ENCODE results near the gene CTDNEP1.

Gene CTDNEP1

DNA sequence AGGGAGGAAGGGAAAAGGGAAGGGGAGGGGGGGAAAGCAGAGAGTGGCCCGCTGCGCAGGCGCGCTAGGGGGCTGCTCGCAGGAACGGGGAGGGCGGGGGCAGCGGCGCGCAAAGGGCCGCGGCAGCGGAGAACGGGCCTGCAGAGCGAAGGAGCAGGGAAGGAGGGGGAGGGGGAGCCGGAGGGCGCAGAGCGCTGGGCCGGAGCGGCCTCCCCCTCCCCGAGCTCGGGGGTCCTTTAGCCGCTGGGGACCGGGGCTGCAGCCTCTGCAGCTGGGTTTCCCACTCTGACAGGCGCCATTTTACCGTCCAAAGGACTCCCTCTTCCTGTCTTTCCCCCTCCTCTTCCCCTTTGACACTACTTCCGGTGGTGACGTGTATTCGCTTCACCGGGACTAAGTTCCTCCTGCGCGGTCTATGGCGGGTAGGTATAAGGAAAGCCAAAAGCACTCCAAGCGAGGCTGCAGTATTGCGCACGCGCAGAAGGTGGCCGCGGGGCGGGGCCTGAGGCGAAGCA is at the start of gene CTDNEP1:
Gene CTDNEP1, minus strand, starts transcription at position 74 of the 515 bp plus-strand sequence. CDS start 438 bp downstream, outside the sequence.
- H3K4me3 ChIP-seq (ENCODE audit: low read depth, low read length), result peak within 1 kb of the TSS; percentile 93

- H3K4me3 ChIP-seq (ENCODE audit: low read depth, low read length), result no peak overlapping the region
Measured at GRCh38 chr17:7296189-7296861, 44.8 kb upstream of the CTDNEP1 start.

DNA sequence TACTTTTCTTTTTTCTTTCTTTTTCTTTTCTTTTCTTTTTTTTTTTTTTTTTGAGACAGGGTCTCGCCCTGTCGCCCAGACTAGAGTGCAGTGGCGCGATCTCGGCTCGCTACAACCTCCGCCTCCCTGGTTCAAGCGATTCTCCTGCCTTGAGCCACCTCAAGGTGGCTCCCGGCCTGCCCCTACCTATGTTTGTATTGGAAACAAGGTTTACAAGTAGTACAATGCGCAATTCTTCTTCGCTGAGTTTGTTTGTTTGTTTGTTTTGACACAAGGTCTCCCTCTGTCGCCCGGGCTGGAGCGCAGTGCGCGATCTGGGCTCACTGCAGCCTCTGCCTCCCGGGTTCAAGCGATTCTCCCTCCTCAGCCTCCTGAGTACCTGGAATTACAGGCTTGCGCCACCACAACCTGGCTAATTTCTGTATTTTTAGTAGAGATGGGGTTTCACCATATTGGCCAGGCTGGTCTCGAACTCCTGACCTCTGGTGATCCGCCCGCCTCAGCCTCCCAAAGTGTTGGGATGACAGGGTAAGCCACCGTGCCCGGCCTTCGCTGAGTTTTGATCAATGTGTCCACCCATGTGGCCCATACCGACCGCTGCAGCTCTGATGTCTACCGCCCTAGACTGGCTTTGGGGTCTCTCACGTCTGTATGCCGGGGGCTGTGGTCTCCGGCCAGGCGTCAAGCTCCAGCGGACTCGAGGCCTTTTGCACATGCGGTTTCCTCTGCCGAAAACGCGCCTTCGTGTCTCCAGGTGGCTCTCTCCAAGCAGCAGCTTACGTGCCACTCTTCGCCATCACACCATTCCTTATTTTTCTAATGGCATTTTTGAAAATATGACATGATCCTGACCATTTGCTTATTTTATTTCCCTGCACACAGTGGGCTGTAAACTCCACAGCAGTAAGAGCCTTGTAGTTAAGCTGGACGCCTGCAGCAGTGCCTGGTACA is 44.0 kb upstream of the CTDNEP1 start:
- peak overlapping the region; percentile 29 for H3K4me3 ChIP-seq (ENCODE audit: low read depth, low read length)

GRCh38 chr17:7294614-7295153 is 43.1 kb upstream of the CTDNEP1 start, which contains the start of gene YBX2:
Gene YBX2 (minus strand): TSS chr17:7294639. CDS start chr17:7294500, 139 bp downstream.
- peak within 1 kb of the TSS; percentile 29 for H3K4me3 ChIP-seq (ENCODE audit: low read depth, low read length)

DNA sequence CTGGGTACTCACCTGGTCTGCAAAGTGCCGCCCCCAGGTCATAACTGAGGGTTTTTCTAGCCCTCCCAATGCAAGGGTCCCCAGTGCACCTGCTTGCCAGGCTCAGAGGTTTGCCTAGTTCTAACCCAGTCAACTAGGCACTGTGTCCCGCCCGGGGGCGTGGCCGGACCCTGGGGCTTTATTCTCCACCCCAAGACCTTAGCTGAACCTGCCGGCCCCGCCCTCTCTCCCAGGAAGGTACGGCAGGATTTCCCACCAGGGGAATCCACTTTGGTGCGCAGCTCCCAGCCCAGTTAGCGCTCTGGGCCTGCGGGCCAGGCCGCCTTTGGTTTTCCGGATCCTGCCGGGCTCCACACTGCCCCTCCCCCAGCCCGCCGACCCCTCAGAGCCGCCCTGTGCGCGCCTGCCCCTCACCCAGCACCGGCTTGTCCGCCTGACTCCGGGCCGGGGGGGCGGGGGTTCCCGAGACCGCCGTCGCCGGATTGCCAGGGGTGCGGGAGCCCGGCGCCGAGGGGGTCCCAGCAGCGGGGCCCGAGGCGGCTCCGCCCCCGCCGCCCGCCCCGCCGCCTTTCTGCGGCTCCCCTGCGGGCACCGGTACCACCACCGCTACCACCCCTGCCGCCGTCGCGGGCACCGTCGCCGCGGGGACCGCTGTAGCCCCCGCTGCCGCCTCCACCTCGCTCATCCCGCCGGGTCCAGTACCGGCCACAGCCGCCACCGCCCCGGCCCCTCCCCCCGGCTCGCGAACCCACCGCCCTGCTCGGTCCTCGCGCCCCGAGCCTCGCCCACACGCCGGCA is 42.5 kb upstream of the CTDNEP1 start:
- H3K4me3 ChIP-seq (ENCODE audit: low read depth, low read length), result peak overlapping the region; percentile 17

GRCh38 chr17:7293159-7293558 is 41.6 kb upstream of the CTDNEP1 start:
- H3K4me3 ChIP-seq (ENCODE audit: low read depth, low read length), result no peak overlapping the region

- H3K4me3 ChIP-seq (ENCODE audit: low read depth, low read length), result no peak overlapping the region
Measured at GRCh38 chr17:7292729-7293128, 41.2 kb upstream of the CTDNEP1 start.

DNA sequence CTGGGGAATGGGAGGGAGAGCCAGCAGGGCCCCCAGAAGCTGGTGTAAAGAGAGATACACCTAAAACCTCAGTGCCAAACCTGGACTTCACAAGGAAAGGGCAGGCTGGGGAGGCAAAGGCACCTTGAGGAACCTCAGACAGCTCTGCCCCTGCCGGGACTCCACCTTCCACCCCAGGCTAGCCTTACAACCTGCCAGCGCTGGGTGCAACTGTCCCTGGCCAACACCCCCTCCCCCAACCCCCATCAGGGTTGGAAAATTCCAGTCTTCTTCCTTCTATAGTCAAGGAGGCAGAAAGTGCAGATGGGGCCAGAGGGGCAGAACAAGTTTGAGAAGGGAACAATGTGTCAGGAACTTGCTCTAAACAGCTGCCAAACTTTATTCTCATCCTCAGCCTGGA is 40.7 kb upstream of the CTDNEP1 start:
- H3K4me3 ChIP-seq (ENCODE audit: low read depth, low read length), result no peak overlapping the region

GRCh38 chr17:7290685-7291084 is 39.2 kb upstream of the CTDNEP1 start:
- H3K4me3 ChIP-seq (ENCODE audit: low read depth, low read length), result no peak overlapping the region

- no peak overlapping the region for H3K4me3 ChIP-seq (ENCODE audit: low read depth, low read length)
Measured at GRCh38 chr17:7290166-7290565, 38.6 kb upstream of the CTDNEP1 start.

DNA sequence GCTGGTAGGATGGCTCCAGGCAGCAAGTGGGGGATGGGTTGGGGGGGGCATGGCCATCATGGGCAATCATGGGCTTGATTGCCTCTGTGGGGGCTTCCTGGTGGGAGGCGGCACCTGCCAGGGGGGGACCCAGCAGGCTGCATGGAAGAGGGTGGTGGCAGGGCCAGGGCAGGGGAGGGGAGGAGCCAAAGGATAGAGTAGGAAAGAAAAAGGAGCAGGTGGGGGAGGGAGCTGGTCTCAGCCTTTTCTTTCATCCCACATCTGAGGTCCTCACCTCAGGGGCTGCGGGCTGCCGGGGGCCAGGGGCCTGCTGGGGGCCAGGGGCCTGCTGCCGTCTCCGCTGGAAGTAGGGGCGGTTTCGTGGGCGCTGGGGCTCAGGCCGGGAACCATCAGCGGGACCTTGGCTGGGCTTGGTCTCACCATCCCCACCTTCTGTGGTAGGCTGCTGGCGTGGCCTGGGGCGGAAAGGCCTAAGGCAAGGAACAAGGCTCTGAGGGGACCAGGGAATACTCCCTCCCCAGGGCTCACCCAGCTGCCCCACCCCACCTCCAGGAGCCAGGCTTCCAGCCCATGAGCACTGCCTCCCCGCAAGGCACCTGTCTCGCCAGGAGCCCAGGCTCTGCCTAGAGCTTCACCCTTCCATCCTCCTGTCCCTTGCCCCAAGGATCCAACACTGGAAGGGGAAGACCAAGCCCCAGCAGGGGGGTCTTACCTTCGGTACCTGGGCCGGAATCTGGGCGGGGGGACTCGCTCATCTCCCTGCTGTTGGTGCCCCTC is 37.9 kb upstream of the CTDNEP1 start:
- no peak overlapping the region for H3K4me3 ChIP-seq (ENCODE audit: low read depth, low read length)

DNA sequence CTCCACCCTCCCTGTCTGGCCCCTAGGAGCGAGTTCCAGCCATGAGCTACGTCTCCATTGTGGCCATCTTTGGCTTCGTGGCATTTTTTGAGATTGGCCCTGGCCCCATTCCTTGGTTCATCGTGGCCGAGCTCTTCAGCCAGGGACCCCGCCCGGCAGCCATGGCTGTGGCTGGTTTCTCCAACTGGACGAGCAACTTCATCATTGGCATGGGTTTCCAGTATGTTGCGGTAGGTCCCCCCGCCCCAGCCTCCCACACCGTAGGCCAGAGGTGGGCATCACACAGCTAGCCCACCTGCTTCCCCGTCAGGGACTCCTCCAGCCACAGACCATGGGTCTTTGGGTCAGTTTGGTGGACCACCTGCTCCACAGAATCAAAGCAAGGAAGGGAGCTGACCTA is 34.1 kb upstream of the CTDNEP1 start:
- no peak overlapping the region for H3K4me3 ChIP-seq (ENCODE audit: low read depth, low read length)

- no peak overlapping the region for H3K4me3 ChIP-seq (ENCODE audit: low read depth, low read length)
Measured at GRCh38 chr17:7284911-7285310, 33.4 kb upstream of the CTDNEP1 start.

DNA sequence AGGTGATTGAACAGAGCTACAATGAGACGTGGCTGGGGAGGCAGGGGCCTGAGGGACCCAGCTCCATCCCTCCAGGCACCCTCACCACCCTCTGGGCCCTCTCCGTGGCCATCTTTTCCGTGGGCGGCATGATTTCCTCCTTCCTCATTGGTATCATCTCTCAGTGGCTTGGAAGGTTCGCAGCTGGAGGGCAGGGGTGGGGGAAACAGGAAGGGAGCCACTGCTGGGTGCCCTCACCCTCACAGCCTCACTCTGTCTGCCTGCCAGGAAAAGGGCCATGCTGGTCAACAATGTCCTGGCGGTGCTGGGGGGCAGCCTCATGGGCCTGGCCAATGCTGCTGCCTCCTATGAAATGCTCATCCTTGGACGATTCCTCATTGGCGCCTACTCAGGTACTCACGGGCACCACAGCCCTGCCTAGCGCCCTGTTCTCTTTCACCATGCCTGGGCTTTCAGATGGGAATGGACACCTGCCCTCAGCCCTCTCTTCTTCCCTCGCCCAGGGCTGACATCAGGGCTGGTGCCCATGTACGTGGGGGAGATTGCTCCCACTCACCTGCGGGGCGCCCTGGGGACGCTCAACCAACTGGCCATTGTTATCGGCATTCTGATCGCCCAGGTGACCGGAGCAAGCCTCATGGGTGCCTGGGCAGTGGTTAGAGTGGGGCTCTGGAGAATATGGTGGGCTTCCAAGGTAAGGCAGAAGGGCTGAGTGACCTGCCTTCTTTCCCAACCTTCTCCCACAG is 32.1 kb upstream of the CTDNEP1 start:
- H3K4me3 ChIP-seq (ENCODE audit: low read depth, low read length), result no peak overlapping the region

GRCh38 chr17:7282752-7283321 is 31.3 kb upstream of the CTDNEP1 start:
- H3K4me3 ChIP-seq (ENCODE audit: low read depth, low read length), result no peak overlapping the region

- peak overlapping the region; percentile 63 for H3K4me3 ChIP-seq (ENCODE audit: low read depth, low read length)
Measured at GRCh38 chr17:7281953-7282751, 30.6 kb upstream of the CTDNEP1 start.

GRCh38 chr17:7281074-7281952 is 29.8 kb upstream of the CTDNEP1 start, which contains the start of gene SLC2A4:
Gene SLC2A4 (plus strand): TSS chr17:7281718. CDS start chr17:7281935, 217 bp downstream.
- peak within 1 kb of the TSS; percentile 63 for H3K4me3 ChIP-seq (ENCODE audit: low read depth, low read length)
